Natural killer cell treated with Interleukin-12 subunit alpha and Interleukin-12 subunit beta and Interleukin-15 and Interleukin-18, amount 100 ng/mL, for 72 hours (primary cell): Measurements from ENCODE around the gene GNG12. TPM values are rescaled to one million over a fixed set of nuclear protein-coding genes. Genes with fewer than 3 reads are reported as not detected.

Source experiments
- ATAC-seq, 2 donors: fragments of 150-1000 bp; cut with Tn5 transposase in 1 of 2; sonication (Bioruptor Pico), chemical (Tn5 transposase) in 1 of 2; 2 replicates each; pipeline ENCODE4 v1.10.0; 2021
- DNase-seq: peaks from one replicate; pipeline ENCODE4 v3.0.0; 2022; ENCODE audit warnings: low spot score
- H3K27ac Mint-ChIP-seq, 2 donors: 1 replicate in 1 of 2; 2 replicates in 1 of 2; pipeline ENCODE4 v1.8.0; 2022; ENCODE audit warnings: mixed read lengths in 2 of 2, mild to moderate bottlenecking in 1 of 2, moderate library complexity in 1 of 2
- H3K27me3 Mint-ChIP-seq, 2 donors: 1 replicate in 1 of 2; 2 replicates in 1 of 2; pipeline ENCODE4 v1.8.0; 2022; ENCODE audit warnings: mixed read lengths in 2 of 2
- H3K36me3 Mint-ChIP-seq: one replicate; pipeline ENCODE4 v1.8.0; 2022; ENCODE audit warnings: mixed read lengths
- H3K4me1 Mint-ChIP-seq, 2 donors: 1 replicate in 1 of 2; 2 replicates in 1 of 2; pipeline ENCODE4 v1.8.0; 2022; ENCODE audit warnings: low read depth in 2 of 2, mixed read lengths in 2 of 2, mild to moderate bottlenecking in 1 of 2
- H3K4me3 Mint-ChIP-seq: one replicate; pipeline ENCODE4 v1.8.0; 2022; ENCODE audit warnings: mixed read lengths
- H3K9me3 Mint-ChIP-seq: 2 replicates; pipeline ENCODE4 v1.8.0; 2022; ENCODE audit warnings: mixed read lengths
- total RNA-seq, 2 donors: library from RNA; stranded (reverse); gene quantifications; one replicate each; pipeline ENCODE4 v1.2.3, GENCODE V29; 2022

GNG12 gene
- total RNA-seq, 2 donors from 2014 or later = 0.21 to 0.28 TPM

DNA sequence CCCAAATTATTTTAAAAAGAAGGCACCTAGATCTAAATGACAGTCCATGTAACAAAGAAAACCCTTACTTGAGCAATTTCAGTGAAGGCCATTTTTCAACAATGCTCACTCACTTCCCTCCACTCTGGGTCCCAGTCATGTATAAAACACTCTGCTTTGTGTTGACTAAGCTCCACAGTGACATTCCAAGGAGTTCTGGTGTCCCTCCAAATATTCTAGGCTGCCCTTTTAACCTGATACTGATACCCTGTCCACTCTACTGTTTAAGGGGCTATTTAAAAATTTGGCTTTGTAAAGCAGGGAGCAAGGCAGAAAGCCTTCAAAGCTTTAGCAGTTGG is 73.6 kb downstream of the GNG12 start:
- no peaks in the 10 kb centered on the region for H3K9me3 Mint-ChIP-seq
- no peak for DNase-seq
- no peaks in the 10 kb centered on the region for H3K36me3 Mint-ChIP-seq
- H3K27me3 Mint-ChIP-seq = peaks cover 19 to 26% of the 10 kb centered on the region in 2 donors
- no peaks in the 10 kb centered on the region for H3K4me1 Mint-ChIP-seq
- no peak for ATAC-seq
- no peak overlapping the region for H3K27ac Mint-ChIP-seq
- no peak overlapping the region for H3K4me3 Mint-ChIP-seq

DNA sequence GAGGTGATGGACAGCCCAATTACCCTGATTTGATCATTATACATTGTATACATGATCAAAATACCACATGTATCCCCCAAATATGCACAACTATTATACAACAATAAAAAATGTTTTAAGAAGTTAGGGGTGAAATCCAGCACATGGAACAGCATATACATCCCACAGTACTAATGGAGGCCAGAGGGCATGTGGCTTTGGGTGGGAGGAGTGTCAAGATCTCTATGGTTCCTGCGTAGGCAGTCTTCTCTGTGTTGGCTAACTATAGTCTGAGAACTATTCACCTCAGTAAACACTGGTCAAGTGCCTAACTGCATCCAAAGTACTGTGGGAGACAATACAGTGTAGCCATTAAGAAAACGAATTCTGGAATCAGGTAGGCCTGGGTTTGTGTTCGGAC is 74.2 kb downstream of the GNG12 start:
- Mint-ChIP-seq H3K27ac (no peak overlapping the region), H3K9me3 (no peaks in the 10 kb centered on the region), H3K4me3 (no peak overlapping the region), H3K4me1 (no peaks in the 10 kb centered on the region), H3K36me3 (no peaks in the 10 kb centered on the region), H3K27me3 (peaks cover 15 to 24% of the 10 kb centered on the region in 2 donors)
- DNase-seq = no peak
- no peak for ATAC-seq

DNA sequence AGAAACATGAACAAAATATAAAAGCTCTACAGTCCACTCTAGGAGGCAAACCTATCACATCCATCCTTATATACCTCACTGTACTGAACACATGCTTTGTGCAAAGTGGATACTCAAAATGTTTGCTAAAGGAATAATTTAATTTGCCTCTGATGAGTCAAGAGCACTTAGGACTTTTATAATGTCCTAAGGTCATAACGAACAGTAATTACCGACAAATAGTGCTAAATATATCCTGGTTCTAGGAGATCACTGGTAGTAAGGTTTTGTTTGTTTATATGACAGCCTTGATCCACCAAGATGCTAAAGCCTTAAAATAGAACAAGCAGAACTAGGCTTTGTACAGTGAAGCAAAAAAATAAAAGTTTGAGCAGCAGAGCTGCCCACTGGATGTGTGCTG is 77.6 kb downstream of the GNG12 start:
- Mint-ChIP-seq H3K27me3 (peaks cover 5 to 6% of the 10 kb centered on the region in 2 donors), H3K9me3 (no peaks in the 10 kb centered on the region), H3K4me3 (no peak overlapping the region), H3K36me3 (no peaks in the 10 kb centered on the region), H3K4me1 (no peaks in the 10 kb centered on the region), H3K27ac (no peak overlapping the region)
- ATAC-seq (no peak), DNase-seq (no peak)

DNA sequence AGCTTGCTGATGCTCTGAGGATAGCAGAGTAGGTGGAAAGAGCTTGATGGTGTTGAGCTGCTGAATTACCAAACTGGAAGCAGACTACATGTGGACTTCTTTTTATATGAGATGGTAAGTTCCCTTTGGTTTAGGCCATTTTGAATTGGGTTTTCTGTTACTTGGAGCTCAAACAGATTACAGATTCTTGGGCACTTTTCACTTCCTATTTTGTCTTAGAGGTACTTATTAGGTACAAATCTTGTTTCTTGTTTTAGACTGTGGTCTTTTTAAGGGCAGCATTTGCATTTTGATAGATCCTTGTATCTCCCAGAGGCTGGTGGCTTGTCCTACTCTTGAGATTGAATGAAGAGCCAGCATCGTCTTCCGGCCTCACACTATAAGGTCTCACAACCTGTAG is 78.1 kb downstream of the GNG12 start:
- Mint-ChIP-seq H3K4me3 (no peak overlapping the region), H3K27ac (no peak overlapping the region), H3K27me3 (peaks cover 4 to 6% of the 10 kb centered on the region in 2 donors), H3K36me3 (no peaks in the 10 kb centered on the region), H3K4me1 (no peaks in the 10 kb centered on the region), H3K9me3 (no peaks in the 10 kb centered on the region)
- ATAC-seq (no peak), DNase-seq (no peak)

DNA sequence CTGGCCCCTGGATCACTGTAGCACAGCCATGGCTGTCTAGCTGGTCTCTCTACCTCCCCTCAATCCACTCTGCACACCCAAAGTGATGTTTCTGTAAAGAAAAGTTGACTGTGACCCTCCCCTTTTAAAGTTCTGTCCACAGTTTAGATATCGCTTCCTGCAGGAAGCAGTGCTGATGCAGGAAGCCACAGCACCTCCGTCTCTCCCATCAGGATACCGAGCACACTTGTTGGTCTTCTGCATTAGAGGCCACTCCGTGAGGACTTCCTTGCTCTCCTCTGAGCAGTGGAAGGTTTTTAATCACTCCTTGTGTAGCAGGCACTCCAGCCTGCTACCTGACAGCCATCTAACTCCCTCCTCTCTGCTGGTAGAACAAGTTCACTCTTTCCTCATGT is 78.7 kb downstream of the GNG12 start:
- Mint-ChIP-seq H3K9me3 (no peaks in the 10 kb centered on the region), H3K27me3 (peaks cover 6 to 10% of the 10 kb centered on the region in 2 donors), H3K4me3 (no peak overlapping the region), H3K27ac (no peak overlapping the region), H3K36me3 (no peaks in the 10 kb centered on the region), H3K4me1 (no peaks in the 10 kb centered on the region)
- ATAC-seq (no peak), DNase-seq (no peak)

DNA sequence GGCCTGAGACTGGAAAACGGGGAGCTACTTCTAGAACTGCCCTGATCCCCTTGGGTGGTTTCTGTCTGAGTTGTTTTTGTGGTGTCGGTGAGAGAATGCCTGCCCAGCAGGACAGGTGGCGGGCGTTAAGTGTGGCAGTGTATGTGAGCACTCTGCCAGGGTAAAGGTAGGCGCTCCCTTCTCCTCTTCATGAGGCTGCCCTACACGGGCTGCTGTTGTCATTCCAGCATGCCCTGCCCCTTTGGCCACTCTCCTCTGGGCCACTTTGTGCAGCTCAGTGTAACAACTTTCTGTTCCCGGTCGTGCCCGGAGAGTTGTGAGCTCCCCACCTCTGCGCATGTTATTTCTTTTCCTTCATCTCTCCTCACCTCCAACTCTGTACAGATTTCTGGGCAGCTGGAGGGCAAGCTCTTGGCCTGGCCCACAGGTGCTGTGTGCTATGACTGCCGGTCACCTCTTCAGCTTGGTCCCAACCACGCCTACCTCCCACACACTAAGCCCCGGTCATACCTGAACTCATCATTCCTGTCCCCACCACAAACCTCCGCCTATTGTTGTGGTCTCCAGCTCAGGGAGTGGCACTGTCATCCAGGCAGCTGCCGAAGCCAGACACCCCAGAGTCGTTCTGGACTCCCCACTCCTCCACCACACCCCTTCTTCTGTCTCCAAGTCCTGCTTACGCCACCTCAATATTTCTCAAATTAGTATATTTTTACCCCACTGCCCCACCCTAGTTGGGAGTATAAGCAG is 79.3 kb downstream of the GNG12 start:
- no peak overlapping the region for H3K4me3 Mint-ChIP-seq
- peak in 1 of 2 donors; percentile 26 for ATAC-seq
- H3K4me1 Mint-ChIP-seq = no peaks in the 10 kb centered on the region
- no peak for DNase-seq
- no peaks in the 10 kb centered on the region for H3K9me3 Mint-ChIP-seq
- H3K27me3 Mint-ChIP-seq = peaks cover 6 to 13% of the 10 kb centered on the region in 2 donors
- no peaks in the 10 kb centered on the region for H3K36me3 Mint-ChIP-seq
- H3K27ac Mint-ChIP-seq = no peak overlapping the region

- Mint-ChIP-seq H3K36me3 (no peaks in the 10 kb centered on the region), H3K9me3 (no peaks in the 10 kb centered on the region), H3K27me3 (peaks cover 14 to 19% of the 10 kb centered on the region in 2 donors), H3K4me1 (no peaks in the 10 kb centered on the region), H3K4me3 (no peak overlapping the region), H3K27ac (no peak overlapping the region)
- DNase-seq (no peak), ATAC-seq (no peak)
Observed at GRCh38 chr1:67752306-67752705, 81.0 kb downstream of the GNG12 start.

DNA sequence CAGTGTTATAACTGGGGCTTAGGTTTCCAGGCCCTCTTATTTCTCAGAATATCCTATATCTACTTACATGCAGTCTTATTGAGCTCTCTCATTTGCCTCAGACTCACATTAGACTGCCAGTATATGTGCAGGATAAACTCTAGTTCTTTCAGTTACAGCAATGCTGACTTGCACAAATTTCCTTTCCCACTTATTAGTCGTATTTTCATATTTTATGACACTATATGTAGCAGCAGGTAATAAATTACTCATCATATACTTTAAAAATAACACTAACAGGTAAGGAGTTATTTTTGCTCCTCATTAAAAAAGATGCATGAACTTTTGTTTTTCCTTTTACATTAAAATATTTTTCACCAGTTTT is 82.6 kb downstream of the GNG12 start:
- no peaks in the 10 kb centered on the region for H3K9me3 Mint-ChIP-seq
- H3K36me3 Mint-ChIP-seq = no peaks in the 10 kb centered on the region
- H3K27me3 Mint-ChIP-seq = peaks cover 14 to 22% of the 10 kb centered on the region in 2 donors
- H3K4me1 Mint-ChIP-seq = no peaks in the 10 kb centered on the region
- no peak overlapping the region for H3K4me3 Mint-ChIP-seq
- no peak for DNase-seq
- H3K27ac Mint-ChIP-seq = no peak overlapping the region
- no peak for ATAC-seq

GRCh38 chr1:67749844-67750690 is 83.2 kb downstream of the GNG12 start:
- no peak for DNase-seq
- no peak for ATAC-seq
- Mint-ChIP-seq H3K27ac (no peak overlapping the region), H3K4me1 (no peaks in the 10 kb centered on the region), H3K4me3 (no peak overlapping the region), H3K9me3 (no peaks in the 10 kb centered on the region), H3K27me3 (peaks cover 14 to 22% of the 10 kb centered on the region in 2 donors), H3K36me3 (no peaks in the 10 kb centered on the region)

DNA sequence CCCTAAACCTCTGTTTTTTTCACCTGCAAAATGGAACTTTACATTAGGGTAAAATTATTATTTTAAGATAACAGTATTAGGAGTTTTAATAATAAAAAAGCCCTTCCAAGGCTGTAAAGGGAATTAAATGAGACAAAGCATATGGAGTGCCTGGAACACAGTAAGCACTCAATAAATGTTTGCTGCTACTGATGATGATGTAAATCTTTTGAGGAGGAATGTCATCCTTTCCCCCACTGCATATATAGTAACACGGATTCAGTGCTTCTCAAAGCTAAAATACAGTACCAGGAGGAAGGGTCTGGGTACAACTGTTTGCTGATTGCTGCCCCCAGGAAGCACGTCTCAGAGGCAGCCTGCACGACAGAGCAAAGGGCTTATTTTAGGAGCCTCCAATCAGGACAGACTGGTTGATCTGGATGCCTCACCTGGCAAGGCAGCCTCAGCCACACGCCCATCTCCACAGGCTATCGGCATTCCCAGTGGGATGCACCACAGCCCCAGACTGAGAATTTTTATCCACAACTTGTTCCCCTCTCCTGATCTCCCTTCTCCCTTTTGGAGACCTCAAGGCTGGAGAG is 83.9 kb downstream of the GNG12 start:
- H3K4me1 Mint-ChIP-seq = no peaks in the 10 kb centered on the region
- peaks cover 9 to 22% of the 10 kb centered on the region in 2 donors for H3K27me3 Mint-ChIP-seq
- H3K27ac Mint-ChIP-seq = no peak overlapping the region
- no peaks in the 10 kb centered on the region for H3K36me3 Mint-ChIP-seq
- DNase-seq (no peak), ATAC-seq (no peak)
- no peaks in the 10 kb centered on the region for H3K9me3 Mint-ChIP-seq
- no peak overlapping the region for H3K4me3 Mint-ChIP-seq

DNA sequence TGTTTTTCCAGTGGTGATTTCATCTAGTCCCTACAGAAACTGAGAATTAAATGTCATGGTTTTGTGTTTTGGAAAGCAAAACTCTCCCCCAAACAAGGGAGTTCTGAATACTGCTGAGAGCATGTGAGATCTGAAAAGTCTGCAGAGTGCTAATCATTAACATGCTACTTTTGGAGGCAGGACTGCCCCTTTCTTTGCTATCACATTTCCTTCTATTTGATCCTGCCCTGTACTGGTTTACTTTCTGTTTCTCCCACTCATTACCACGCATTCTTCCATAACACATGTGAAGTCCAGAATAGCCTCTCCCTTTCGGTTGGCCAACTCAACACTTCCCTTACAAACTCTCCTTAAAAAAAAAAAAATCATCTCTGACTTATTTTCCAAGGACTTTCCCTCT is 84.6 kb downstream of the GNG12 start:
- Mint-ChIP-seq H3K9me3 (no peaks in the 10 kb centered on the region), H3K27ac (no peak overlapping the region), H3K27me3 (peaks cover 11 to 22% of the 10 kb centered on the region in 2 donors), H3K36me3 (no peaks in the 10 kb centered on the region), H3K4me3 (no peak overlapping the region), H3K4me1 (no peaks in the 10 kb centered on the region)
- ATAC-seq (no peak), DNase-seq (no peak)

GRCh38 chr1:67747671-67748546 is 85.4 kb downstream of the GNG12 start:
- no peaks in the 10 kb centered on the region for H3K4me1 Mint-ChIP-seq
- no peaks in the 10 kb centered on the region for H3K36me3 Mint-ChIP-seq
- H3K9me3 Mint-ChIP-seq = no peaks in the 10 kb centered on the region
- H3K4me3 Mint-ChIP-seq = no peak overlapping the region
- DNase-seq (no peak), ATAC-seq (no peak)
- H3K27me3 Mint-ChIP-seq = peaks cover 14 to 22% of the 10 kb centered on the region in 2 donors
- no peak overlapping the region for H3K27ac Mint-ChIP-seq

DNA sequence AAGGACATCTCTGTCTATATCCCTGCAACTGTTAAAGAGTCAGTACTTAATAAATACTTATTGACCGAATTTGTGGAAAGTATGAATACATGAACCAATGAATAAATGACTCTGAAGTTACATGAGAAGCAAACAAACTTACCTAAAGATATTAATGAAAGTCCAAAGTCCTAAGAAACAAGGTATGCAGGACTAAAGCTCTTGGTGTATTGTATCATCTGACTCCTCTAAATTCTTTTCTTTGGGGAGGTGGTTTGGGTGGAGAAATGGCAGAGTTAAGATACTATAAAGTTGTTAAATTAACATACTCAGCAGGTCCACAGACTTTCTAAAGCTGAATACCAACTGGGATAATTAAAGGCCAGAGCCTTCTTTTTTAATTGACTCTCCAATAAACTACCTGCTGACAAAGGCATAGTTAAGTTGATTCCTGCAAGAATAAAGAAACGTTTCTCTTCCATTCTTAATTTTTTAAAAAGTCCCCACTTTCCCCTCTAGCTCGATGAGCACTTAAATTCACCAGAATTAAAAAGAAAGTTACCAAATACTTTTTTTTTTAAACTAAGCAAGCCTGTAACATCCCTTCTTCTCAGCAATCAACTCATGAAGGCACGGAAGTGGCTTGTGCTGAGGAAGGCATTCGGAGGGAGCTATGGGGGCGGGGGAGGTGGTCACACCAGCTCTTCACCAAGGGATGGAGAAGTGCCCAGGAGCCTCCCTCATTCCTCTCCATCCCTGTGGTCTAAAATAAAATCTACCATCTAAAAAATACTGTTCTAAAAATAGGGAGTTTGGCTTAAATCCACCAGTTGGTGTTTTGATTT is 87.2 kb downstream of the GNG12 start:
- DNase-seq (no peak), ATAC-seq (no peak)
- Mint-ChIP-seq H3K4me1 (no peaks in the 10 kb centered on the region), H3K36me3 (no peaks in the 10 kb centered on the region), H3K27me3 (peaks cover 14 to 22% of the 10 kb centered on the region in 2 donors), H3K9me3 (no peaks in the 10 kb centered on the region), H3K4me3 (no peak overlapping the region), H3K27ac (no peak overlapping the region)
